ENCODE measurements around the gene AP5Z1. TPM values are rescaled to one million over a fixed set of nuclear protein-coding genes. Genes with fewer than 3 reads are reported as not detected.

AP5Z1 gene
- total RNA-seq, 2 experiments from 2014 or later, result 32.8 to 35.0 TPM

DNA sequence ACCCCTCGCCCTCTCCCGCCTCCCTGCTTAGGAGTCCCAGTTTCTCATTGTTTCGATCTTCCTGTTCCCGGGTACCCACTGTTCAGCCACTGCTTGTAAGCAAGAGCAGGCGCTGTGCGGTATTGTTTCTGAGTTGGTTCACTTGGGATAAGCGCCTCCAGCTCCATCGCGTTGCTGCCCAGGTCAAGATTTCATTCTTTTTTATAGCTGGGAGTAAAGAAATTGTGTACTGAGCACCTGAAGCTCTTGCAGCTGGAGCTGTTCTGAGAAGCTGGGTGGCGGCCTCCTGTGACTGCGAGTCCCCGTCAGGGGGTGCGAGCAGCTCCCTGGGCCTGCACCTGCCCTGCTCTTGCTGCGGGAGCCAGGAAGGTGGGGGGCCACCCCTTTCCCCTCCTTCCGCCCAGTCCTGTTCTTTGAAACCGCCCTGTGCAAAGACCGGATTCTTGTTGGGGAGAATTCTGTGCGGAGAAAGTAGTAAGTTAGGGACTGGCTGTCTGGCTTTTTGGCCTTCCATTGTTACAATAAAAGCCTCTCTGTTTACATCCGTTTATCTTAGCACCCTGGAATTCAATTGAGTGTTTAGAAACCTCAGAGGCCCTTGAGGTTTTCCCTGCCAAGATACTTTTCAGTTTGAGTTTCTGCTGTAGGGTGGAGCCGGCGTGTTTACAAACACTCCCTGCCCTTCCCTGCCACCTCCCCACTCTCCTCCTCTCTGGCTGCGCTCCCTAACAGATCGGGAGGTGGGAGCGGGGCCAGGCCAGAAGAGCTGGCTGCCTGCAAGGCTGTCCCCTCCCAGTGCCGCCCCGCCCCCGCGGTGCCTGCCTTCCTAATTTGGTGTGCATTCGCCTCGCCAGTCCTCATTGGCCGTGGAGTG, 30.8 kb upstream of the AP5Z1 start:
- ChIA-PET CTCF (ENCODE audit: unreplicated experiment) (interaction anchor here (0.8 kb wide), 1 partner anchor 103 kb away, joined by 3 read pairs; no protein-coding TSS in a partner anchor), POLR2A (interaction anchor here (2.1 kb wide), 1 partner anchor 31 kb away, joined by 8 read pairs; the partner anchor contains the start of gene AP5Z1)
- Histone ChIP-seq H4K20me1 (ENCODE audit: insufficient read depth, low read length) (no peaks in the 10 kb centered on the region), H3K9me2 (ENCODE audit: insufficient read depth, low read length) (no peaks in the 10 kb centered on the region), H3K4me1 (ENCODE audit: insufficient read depth, low read length, poor library complexity, severe bottlenecking) (peaks cover 27% of the 10 kb centered on the region), H3K9me3 (ENCODE audit: low read length) (no peaks in the 10 kb centered on the region), H3K36me3 (ENCODE audit: insufficient read depth, low read length) (peaks cover 55% of the 10 kb centered on the region), H2AFZ (ENCODE audit: low read length) (peak overlapping the region; percentile 6; the same call in 1 of the 2 replicates), H3K4me3 (ENCODE audit: low read depth, low read length, poor library complexity, severe bottlenecking) (peak overlapping the region; percentile 53), H3K27ac (ENCODE audit: low read depth, low read length, poor library complexity, severe bottlenecking) (peak overlapping the region; percentile 64), H3K4me2 (ENCODE audit: low read length) (peak overlapping the region; percentile 79), H3K79me2 (ENCODE audit: insufficient read depth, low read depth, low read length) (peaks cover 12% of the 10 kb centered on the region; the same call in 1 of the 2 replicates)
- intact Hi-C loops (cut with micrococcal nuclease; ENCODE audit: unreplicated experiment), result loop anchor here (5.0 kb wide), 1 partner anchor 62 kb away; the partner anchor contains the start of gene FOXK1
- no TSS peak for BruUV-seq (replicated peaks)
- TF ChIP-seq, protein P1, sequence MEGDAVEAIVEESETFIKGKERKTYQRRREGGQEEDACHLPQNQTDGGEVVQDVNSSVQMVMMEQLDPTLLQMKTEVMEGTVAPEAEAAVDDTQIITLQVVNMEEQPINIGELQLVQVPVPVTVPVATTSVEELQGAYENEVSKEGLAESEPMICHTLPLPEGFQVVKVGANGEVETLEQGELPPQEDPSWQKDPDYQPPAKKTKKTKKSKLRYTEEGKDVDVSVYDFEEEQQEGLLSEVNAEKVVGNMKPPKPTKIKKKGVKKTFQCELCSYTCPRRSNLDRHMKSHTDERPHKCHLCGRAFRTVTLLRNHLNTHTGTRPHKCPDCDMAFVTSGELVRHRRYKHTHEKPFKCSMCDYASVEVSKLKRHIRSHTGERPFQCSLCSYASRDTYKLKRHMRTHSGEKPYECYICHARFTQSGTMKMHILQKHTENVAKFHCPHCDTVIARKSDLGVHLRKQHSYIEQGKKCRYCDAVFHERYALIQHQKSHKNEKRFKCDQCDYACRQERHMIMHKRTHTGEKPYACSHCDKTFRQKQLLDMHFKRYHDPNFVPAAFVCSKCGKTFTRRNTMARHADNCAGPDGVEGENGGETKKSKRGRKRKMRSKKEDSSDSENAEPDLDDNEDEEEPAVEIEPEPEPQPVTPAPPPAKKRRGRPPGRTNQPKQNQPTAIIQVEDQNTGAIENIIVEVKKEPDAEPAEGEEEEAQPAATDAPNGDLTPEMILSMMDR (conservative IDR thresholded peaks at IDR 0.05; ENCODE audit: low read length), result no peak
- no peak for TF ChIP-seq EZH2phosphoT487 (IDR thresholded peaks at IDR 0.05; ENCODE audit: borderline replicate concordance, low read depth, low read length)
- peak; percentile 64 for DNase-seq (ENCODE audit: low spot score)

DNA sequence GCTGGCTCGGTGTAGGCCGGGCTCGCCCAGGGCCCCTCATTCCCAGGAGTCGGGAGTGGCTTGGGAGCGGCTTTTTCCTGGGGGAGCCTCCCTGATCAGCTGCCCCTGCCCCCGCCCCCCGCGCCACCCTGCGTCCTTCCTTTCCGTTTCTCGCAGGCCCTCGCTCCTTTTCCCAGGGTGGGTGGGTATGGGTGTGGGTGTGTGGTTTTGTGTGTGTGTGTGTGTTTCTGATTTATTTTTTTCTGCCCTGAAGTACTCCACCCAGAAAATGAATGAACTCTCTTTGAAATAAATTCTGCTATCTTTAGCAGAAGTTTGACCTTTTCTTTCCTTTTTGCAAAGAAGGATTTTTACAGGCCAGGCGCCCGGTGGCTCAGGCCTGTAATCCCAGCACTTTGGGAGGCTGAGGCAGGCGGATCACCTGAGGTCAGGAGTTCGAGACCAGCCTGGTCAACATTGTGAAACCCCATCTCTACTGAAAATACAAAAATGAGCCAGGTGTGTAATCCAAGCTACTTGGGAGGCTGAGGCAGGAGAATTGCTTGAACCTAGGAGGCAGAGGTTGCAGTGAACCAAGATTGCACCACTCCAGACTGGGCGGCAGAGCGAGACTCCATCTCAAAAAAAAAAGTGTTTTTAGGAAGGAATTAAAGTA, 30.0 kb upstream of the AP5Z1 start:
- intact Hi-C loops (cut with micrococcal nuclease; ENCODE audit: unreplicated experiment), result no loop called here
- CTCF ChIA-PET (ENCODE audit: unreplicated experiment), result interaction anchor here (0.6 kb wide), 1 partner anchor 12 kb away, joined by 3 read pairs; no protein-coding TSS in a partner anchor
- no peaks in the 10 kb centered on the region for H3K9me3 ChIP-seq (ENCODE audit: low read length)
- TSS peak; percentile 73 for BruUV-seq (replicated peaks)
- peak overlapping the region; percentile 79 for H3K4me2 ChIP-seq (ENCODE audit: low read length)
- H3K4me1 ChIP-seq (ENCODE audit: insufficient read depth, low read length, poor library complexity, severe bottlenecking), result peaks cover 27% of the 10 kb centered on the region
- TF ChIP-seq, protein P1 (conservative IDR thresholded peaks at IDR 0.05; ENCODE audit: low read length), result no peak
- no peak for TF ChIP-seq EZH2phosphoT487 (IDR thresholded peaks at IDR 0.05; ENCODE audit: borderline replicate concordance, low read depth, low read length)
- no peak for DNase-seq (ENCODE audit: low spot score)
- POLR2A ChIA-PET, result interaction anchor here (1.2 to 2.1 kb wide), 2 partner anchors 21 to 30 kb away, joined by 4 to 8 read pairs; partner anchors contain the start of gene AP5Z1
- peak overlapping the region; percentile 53 for H3K4me3 ChIP-seq (ENCODE audit: low read depth, low read length, poor library complexity, severe bottlenecking)
- H3K9me2 ChIP-seq (ENCODE audit: insufficient read depth, low read length), result no peaks in the 10 kb centered on the region
- peaks cover 61% of the 10 kb centered on the region for H3K36me3 ChIP-seq (ENCODE audit: insufficient read depth, low read length)
- peak overlapping the region; percentile 64 for H3K27ac ChIP-seq (ENCODE audit: low read depth, low read length, poor library complexity, severe bottlenecking)
- H4K20me1 ChIP-seq (ENCODE audit: insufficient read depth, low read length), result no peaks in the 10 kb centered on the region
- H2AFZ ChIP-seq (ENCODE audit: low read length), result no peak overlapping the region; the same call in 1 of the 2 replicates
- H3K79me2 ChIP-seq (ENCODE audit: insufficient read depth, low read depth, low read length), result peaks cover 12% of the 10 kb centered on the region; the same call in 1 of the 2 replicates
